GM13976 (cell line): ENCODE results near the gene TM4SF20.

Experiments
- DNase-seq: peaks from one replicate; pipeline ENCODE4 v3.0.0; 2012; ENCODE audit warnings: low spot score
- in situ Hi-C: fragments of 300-500 bp; cut with MboI; formaldehyde crosslinking; loops from one replicate; pipeline ENCODE4 v1.12.0; 2022; ENCODE audit warnings: low sequenced_read_pairs, mixed read lengths, inconsistent platforms; ENCODE audit not compliant: unreplicated experiment
- TF ChIP-seq, protein P1 (sequence below): IDR thresholded peaks from 2 replicates; pipeline ENCODE4 v1.5.1; 2012; ENCODE audit warnings: borderline replicate concordance, mild to moderate bottlenecking; ENCODE audit not compliant: insufficient read depth; ENCODE audit errors: extremely low read depth, missing control alignments, control extremely low read depth

Gene TM4SF20

DNA sequence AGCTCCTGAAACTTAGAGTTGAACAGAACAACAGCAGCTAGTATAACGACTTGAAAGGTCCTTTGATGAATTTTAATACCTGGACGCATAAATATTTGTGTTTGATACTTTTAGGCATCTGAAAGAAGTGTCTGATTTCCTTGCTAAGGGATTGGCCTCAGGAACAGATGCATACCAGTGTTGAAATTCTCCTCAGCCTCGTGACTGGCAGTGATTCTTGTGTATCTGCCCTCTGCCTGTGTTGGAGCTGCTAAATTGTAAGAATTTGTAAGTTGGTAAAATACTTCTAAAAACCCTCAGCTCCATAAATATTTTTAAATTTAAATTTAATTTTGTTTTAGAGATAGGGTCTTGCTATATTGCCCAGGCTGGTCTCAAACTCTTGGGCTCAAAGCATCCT is 31.1 kb upstream of the TM4SF20 start:
- in situ Hi-C loops, result no loop called here
- no peak for DNase-seq
- TF ChIP-seq, protein P1, sequence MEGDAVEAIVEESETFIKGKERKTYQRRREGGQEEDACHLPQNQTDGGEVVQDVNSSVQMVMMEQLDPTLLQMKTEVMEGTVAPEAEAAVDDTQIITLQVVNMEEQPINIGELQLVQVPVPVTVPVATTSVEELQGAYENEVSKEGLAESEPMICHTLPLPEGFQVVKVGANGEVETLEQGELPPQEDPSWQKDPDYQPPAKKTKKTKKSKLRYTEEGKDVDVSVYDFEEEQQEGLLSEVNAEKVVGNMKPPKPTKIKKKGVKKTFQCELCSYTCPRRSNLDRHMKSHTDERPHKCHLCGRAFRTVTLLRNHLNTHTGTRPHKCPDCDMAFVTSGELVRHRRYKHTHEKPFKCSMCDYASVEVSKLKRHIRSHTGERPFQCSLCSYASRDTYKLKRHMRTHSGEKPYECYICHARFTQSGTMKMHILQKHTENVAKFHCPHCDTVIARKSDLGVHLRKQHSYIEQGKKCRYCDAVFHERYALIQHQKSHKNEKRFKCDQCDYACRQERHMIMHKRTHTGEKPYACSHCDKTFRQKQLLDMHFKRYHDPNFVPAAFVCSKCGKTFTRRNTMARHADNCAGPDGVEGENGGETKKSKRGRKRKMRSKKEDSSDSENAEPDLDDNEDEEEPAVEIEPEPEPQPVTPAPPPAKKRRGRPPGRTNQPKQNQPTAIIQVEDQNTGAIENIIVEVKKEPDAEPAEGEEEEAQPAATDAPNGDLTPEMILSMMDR, result no peak

DNA sequence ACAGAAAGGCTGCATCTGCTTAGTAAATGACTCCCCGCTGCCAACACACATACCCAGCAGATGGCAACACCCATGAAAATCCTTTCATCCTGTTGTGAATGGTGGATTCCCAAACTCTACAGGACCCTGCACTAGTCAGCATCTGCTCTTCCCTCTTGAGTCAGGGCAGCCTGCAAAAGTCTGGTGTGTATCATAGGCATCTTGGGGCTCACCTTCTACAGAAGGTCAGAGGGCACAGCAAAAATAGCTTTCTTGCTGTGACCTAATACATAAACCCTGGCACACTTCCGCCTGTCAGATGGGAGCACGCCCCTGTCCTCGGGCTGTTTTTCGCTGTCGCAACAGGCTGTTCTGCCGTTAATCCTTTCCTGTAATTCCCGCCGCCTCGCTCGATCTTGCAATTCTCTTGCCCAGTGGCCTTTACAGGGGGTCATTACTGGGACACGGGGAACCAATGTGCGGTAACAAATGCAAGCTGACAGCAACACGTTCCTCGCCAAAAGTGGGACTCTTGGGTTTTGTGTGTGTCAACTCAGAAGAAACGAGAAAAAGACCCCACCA is 28.6 kb upstream of the TM4SF20 start:
- TF ChIP-seq, protein P1, result no peak
- no peak for DNase-seq
- in situ Hi-C loops, result loop anchor here (10.0 kb wide), 1 partner anchor 357 kb away; no protein-coding TSS in a partner anchor

DNA sequence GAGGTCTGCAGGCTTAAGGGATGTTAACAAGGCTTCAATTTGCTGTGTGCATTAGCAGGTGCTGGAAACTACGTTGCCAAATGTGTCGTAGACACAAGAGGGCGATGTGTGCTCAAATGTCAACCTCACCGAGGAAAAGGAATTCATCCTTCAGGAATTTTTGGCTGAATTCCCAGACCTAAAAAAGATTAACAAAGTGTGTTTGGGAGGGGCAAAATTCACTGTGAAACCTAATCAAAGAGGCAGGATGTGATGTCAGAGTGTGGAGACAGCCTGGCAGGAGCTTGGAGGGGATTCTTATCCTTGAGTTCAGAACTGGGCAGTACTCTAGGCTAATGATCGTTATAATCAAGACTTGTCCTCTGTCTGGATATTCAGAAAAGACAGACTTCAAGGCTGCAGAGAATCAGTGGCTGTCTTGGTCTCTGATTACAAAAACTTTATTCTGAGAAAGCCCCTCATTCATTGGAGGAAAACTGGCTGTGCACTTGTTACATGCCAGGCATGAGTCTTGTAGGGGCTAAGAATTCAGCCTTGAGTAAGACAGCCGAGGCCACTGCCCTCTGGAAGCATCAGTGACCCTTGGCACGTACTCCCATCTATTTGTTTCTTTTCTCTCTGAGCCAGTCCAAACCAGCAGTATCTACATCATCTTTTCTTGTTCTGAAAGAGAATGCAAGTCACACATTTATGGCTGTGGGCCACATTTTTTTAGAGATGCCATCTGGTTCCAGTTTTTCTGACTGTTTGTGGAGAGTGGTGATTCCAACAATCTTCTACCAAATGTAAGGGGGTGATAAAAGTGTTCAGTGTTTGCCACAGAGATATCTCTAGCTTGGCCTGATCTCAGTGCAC is 27.3 kb upstream of the TM4SF20 start:
- in situ Hi-C loops, result loop anchor here (10.0 kb wide), 1 partner anchor 358 kb away; no protein-coding TSS in a partner anchor
- DNase-seq, result peak; percentile 59
- TF ChIP-seq, protein P1, result peak; percentile 72

DNA sequence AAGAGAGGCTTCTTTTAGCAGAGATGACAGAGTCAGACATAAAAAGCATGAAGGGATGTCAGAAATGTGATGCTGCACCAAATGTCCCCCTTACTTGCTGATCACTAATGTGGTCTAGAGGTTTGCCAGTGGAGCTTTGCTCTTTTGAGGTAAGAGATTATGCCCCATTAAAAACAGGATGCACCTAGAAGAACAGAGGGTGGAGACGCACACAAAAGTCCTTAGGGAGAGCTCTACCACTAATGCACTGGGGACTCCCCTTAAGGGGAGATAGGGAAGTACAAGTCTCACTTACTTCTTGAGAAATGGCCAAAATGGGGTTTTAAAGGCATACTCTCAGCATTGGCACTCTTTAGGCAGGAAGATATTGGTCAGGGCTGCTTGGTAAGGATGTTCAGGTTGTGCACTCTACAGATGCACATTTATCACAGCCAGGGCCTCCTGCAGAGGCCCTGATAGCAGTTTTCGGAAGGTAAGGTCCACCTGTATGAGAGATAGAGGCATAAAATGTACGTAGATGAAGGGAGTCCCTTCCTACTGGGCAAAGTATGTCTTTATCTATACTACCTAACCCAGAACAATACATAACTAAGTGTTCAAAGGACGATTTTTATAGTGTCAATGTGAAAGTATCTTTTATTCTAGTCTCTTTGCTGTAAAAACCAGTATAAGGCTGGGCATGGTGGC is 25.6 kb upstream of the TM4SF20 start:
- in situ Hi-C loops, result loop anchor here (10.0 kb wide), 1 partner anchor 360 kb away; no protein-coding TSS in a partner anchor
- no peak for DNase-seq
- TF ChIP-seq, protein P1, result no peak

DNA sequence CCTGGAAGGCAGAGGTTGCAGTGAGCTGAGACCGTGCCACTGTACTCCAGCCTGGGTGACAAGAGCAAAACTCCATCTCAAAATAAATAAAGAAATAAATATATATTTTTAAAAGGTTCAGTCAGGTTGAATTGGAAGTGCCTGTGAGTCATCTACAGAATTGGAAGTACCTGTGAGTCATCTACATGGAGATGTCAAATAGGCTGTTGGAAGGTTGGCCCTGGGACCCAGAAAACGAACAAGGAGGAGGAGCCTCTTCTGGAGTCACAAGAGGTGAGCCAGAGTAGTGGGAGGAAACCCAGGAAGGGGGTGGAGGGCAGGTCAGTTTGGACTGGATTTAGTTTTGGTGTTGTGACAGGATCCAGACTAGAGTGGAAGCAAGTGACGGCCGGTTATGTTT is 23.9 kb upstream of the TM4SF20 start:
- DNase-seq, result no peak
- in situ Hi-C loops, result loop anchor here (10.0 kb wide), 1 partner anchor 362 kb away; no protein-coding TSS in a partner anchor
- TF ChIP-seq, protein P1, result no peak

DNA sequence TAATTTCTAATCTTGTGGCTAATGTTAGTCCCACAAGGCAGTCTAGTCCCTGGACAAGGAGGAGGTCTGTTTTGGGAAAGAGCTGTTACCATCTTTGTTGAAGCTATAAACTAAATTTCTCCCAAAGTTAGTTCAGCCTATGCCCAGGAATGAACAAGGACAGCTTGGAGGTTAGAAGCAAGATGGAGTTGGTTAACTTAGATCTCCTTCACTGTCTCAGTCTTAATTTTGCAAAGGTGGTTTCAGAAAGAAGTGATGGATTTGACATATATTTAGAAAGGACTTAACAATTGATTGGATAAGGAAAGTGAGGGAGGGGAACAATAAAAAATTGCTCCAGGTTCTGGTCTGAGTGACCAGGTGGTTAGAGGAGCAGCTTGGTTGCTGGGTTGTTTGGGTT is 23.2 kb upstream of the TM4SF20 start:
- in situ Hi-C loops, result loop anchor here (10.0 kb wide), 1 partner anchor 362 kb away; no protein-coding TSS in a partner anchor
- TF ChIP-seq, protein P1, result no peak
- no peak for DNase-seq
